KOPT-K1 (cell line): ENCODE measurements around the gene SULT1A1.
"Not testable (repeated sequence)": the region's sequence is repeated elsewhere in the genome, so short reads cannot be mapped to it uniquely, and the experiment has no call there.

Experiments used
- H3K27ac ChIP-seq: fragments of 200-600 bp; sonication (generic); 2 replicates; pipeline ENCODE4 v1.5.1; 2016; ENCODE audit warnings: antibody characterized with exemption, mild to moderate bottlenecking, low read depth, low read length; ENCODE audit not compliant: poor library complexity, severe bottlenecking
- H3K36me3 ChIP-seq: fragments of 200-600 bp; sonication (generic); 2 replicates; pipeline ENCODE4 v1.5.1; 2017; ENCODE audit warnings: antibody characterized with exemption, mild to moderate bottlenecking, low read length, moderate library complexity; ENCODE audit not compliant: insufficient read depth
- H3K9me3 ChIP-seq: fragments of 200-600 bp; sonication (generic); 2 replicates; pipeline ENCODE4 v1.5.1; 2017; ENCODE audit warnings: antibody characterized with exemption, low read length, mild to moderate bottlenecking; ENCODE audit not compliant: insufficient read depth, poor library complexity, severe bottlenecking

SULT1A1 gene

GRCh38 chr16:28601589-28601988, 8.3 kb downstream of the SULT1A1 start:
- H3K9me3 ChIP-seq, H3K36me3 ChIP-seq, H3K27ac ChIP-seq: not testable (repeated sequence)

- not testable (repeated sequence) for H3K27ac ChIP-seq, H3K36me3 ChIP-seq, H3K9me3 ChIP-seq
These were observed 8.9 kb downstream of the SULT1A1 start for GRCh38 chr16:28600965-28601364.

- H3K27ac ChIP-seq, H3K9me3 ChIP-seq, H3K36me3 ChIP-seq: not testable (repeated sequence)
These were observed 10.2 kb downstream of the SULT1A1 start for GRCh38 chr16:28599377-28600285.

GRCh38 chr16:28597692-28598261, 12.1 kb downstream of the SULT1A1 start:
- Histone ChIP-seq H3K27ac (no peak overlapping the region), H3K9me3 (no peaks in the 10 kb centered on the region), H3K36me3 (peaks cover 2% of the 10 kb centered on the region; the same call in 1 of the 2 replicates)

GRCh38 chr16:28596840-28597691, 12.8 kb downstream of the SULT1A1 start, which contains the start of gene SULT1A2:
Gene SULT1A2, minus strand, starts transcription at chr16:28597050. Its CDS starts 1,120 bp downstream, at chr16:28595930.
- Histone ChIP-seq H3K36me3 (peaks cover 9% of the 10 kb centered on the region; the same call in 1 of the 2 replicates), H3K9me3 (no peaks in the 10 kb centered on the region), H3K27ac (no peak within 1 kb of the TSS)

- no peak overlapping the region for H3K27ac ChIP-seq
- H3K36me3 ChIP-seq, result peaks cover 18% of the 10 kb centered on the region; the same call in 1 of the 2 replicates
- H3K9me3 ChIP-seq, result no peaks in the 10 kb centered on the region
These were observed 13.7 kb downstream of the SULT1A1 start for GRCh38 chr16:28596115-28596630.

- H3K9me3 ChIP-seq, H3K27ac ChIP-seq: not testable (repeated sequence)
- peaks cover 25% of the 10 kb centered on the region; the same call in 1 of the 2 replicates for H3K36me3 ChIP-seq
These were observed 14.4 kb downstream of the SULT1A1 start for GRCh38 chr16:28595451-28595850.

- H3K27ac ChIP-seq, result no peak overlapping the region
- H3K9me3 ChIP-seq, result no peaks in the 10 kb centered on the region
- peaks cover 49% of the 10 kb centered on the region; the same call in 1 of the 2 replicates for H3K36me3 ChIP-seq
These were observed 16.8 kb downstream of the SULT1A1 start for GRCh38 chr16:28592979-28593553.

GRCh38 chr16:28592511-28592910, 17.3 kb downstream of the SULT1A1 start:
- Histone ChIP-seq H3K9me3 (no peaks in the 10 kb centered on the region), H3K36me3 (peaks cover 54% of the 10 kb centered on the region), H3K27ac (no peak overlapping the region)

- Histone ChIP-seq H3K36me3 (peaks cover 66% of the 10 kb centered on the region), H3K9me3 (no peaks in the 10 kb centered on the region), H3K27ac (no peak overlapping the region)
These were observed 18.5 kb downstream of the SULT1A1 start for GRCh38 chr16:28591355-28591754.

- H3K9me3 ChIP-seq, result no peaks in the 10 kb centered on the region
- peaks cover 73% of the 10 kb centered on the region for H3K36me3 ChIP-seq
- H3K27ac ChIP-seq, result no peak overlapping the region
These were observed 19.2 kb downstream of the SULT1A1 start for GRCh38 chr16:28590384-28591340.

GRCh38 chr16:28589930-28590329, 19.9 kb downstream of the SULT1A1 start:
- no peaks in the 10 kb centered on the region for H3K9me3 ChIP-seq
- peaks cover 80% of the 10 kb centered on the region for H3K36me3 ChIP-seq
- no peak overlapping the region for H3K27ac ChIP-seq

GRCh38 chr16:28589069-28589468, 20.8 kb downstream of the SULT1A1 start:
- Histone ChIP-seq H3K9me3 (no peaks in the 10 kb centered on the region), H3K36me3 (peaks cover 88% of the 10 kb centered on the region), H3K27ac (no peak overlapping the region)
